ENCODE data around the gene EIF4G2.

EIF4G2 gene

DNA sequence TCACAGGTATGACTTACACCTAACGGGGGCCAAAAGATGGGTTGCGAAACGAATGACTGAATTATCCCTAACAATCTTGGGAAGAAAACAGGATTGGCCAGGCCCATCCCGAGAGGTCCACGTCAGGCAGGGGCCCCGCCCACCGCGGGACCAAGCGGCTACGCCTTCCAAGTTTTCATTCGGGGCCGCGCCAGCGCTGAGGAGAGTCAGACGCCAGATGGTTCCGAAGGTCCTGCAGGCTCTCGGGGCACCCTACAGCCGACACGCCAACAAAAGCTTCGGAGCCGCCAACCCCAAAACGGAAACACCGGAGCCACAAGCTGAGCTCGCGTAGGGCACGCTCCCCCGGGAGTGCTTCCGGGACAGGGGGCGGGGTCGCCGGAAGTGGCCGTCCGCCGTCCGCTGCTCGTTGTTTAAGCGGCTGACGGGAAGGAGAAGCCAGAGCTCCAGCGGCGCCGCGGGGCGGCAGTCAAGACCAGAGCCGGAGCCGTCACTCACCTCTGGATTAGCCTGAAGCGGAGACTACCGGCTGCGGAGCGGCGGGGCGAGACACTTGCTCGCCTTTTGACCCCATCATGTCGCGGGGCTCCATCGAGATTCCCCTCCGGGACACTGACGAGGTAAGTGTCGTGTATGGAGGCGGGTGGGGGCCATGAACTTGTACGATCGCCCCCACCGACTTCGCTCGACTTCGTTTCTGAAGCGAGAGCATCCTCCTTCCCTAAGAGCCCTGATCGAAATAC is 57.7 kb downstream of the EIF4G2 start, which contains the start of gene CTR9:
CTR9 (plus strand) TSS at position 409 of the 743 bp plus-strand sequence; CDS start at position 576, 167 bp downstream.
- in situ Hi-C loops (cut with HindIII; ENCODE audit: low pct_ligation_motif_present, low sequenced_read_pairs) = no loop called here
- peak; percentile 92 for DNase-seq
- peak within 1 kb of the TSS; percentile 80 for H3K27ac ChIP-seq
- H3K27me3 ChIP-seq (replicated peaks) = no peaks in the 10 kb centered on the region
- peak within 1 kb of the TSS; percentile 94 for H3K4me3 ChIP-seq (ENCODE audit: low read depth, low read length)
- TF ChIP-seq CTCF (IDR thresholded peaks at IDR 0.05; ENCODE audit: low read depth, low read length, missing control alignments) = peak; percentile 54
- H3K36me3 ChIP-seq (replicated peaks) = peaks cover 6% of the 10 kb centered on the region

GRCh38 chr11:10749476-10749875 is 59.2 kb downstream of the EIF4G2 start:
- no peak overlapping the region for H3K4me3 ChIP-seq (ENCODE audit: low read depth, low read length)
- DNase-seq = no peak
- H3K36me3 ChIP-seq (replicated peaks) = no peaks in the 10 kb centered on the region
- no peak overlapping the region for H3K27ac ChIP-seq
- in situ Hi-C loops (cut with HindIII; ENCODE audit: low pct_ligation_motif_present, low sequenced_read_pairs) = no loop called here
- no peak for TF ChIP-seq CTCF (IDR thresholded peaks at IDR 0.05; ENCODE audit: low read depth, low read length, missing control alignments)
- no peaks in the 10 kb centered on the region for H3K27me3 ChIP-seq (replicated peaks)

DNA sequence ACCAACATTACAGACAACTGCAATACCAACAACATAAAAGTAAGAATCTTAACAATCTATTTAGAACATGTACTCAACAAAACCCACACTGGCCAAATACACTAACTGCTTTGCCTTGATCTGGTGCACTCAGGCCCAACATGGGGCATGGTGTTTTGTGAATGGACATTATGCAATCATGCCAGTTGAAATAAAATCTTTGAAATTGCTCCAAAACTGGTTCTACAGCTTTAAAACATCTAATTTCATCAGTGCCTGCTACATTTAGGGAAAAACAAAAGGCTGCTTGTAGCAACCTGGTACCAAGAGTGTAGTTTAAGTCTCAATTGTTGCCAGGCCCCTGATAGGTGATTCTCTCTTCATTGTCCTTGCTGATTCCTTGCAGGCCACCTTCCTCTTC is 61.0 kb downstream of the EIF4G2 start:
- Histone ChIP-seq H3K27ac (no peak overlapping the region), H3K36me3 (replicated peaks) (no peaks in the 10 kb centered on the region), H3K27me3 (replicated peaks) (no peaks in the 10 kb centered on the region), H3K4me3 (ENCODE audit: low read depth, low read length) (no peak overlapping the region)
- in situ Hi-C loops (cut with HindIII; ENCODE audit: low pct_ligation_motif_present, low sequenced_read_pairs) = no loop called here
- TF ChIP-seq CTCF (IDR thresholded peaks at IDR 0.05; ENCODE audit: low read depth, low read length, missing control alignments) = no peak
- DNase-seq = no peak

All from brain microvascular endothelial cell (primary cell).